Endothelial cell of umbilical vein (primary cell): ENCODE results near the gene SETX. TPM values are rescaled to one million over a fixed set of nuclear protein-coding genes. Genes with fewer than 3 reads are reported as not detected.

ENCODE experiments used
- BruUV-seq: library from RNA; stranded (reverse); fragments of 400-500 nt; replicated peaks from 2 replicates; lab custom pipeline; 2021; lab: Mats Ljungman, UMichigan
- CTCF ChIA-PET: fragments of 300-600, 350-600 bp; sonication (Branson Sonifier 250); formaldehyde crosslinking; loops from one replicate; lab custom pipeline; 2021; ENCODE audit warnings: antibody characterized with exemption, inconsistent platforms; lab: Charles Lee
- POLR2A ChIA-PET: fragments of 300-600, 350-600 bp; sonication (Branson Sonifier 250); formaldehyde crosslinking; loops from one replicate; lab custom pipeline; 2021; ENCODE audit warnings: antibody characterized with exemption, inconsistent platforms; lab: Charles Lee
- DNase-seq: peaks from one replicate; pipeline ENCODE4 v3.0.0-alpha.2; 2011; ENCODE audit warnings: low read depth, low spot score
- FAIRE-seq: peaks from 2 replicates; lab custom pipeline; 2011; peaks lifted over from hg19 to GRCh38; lab: Jason Lieb, UNC
- H2AFZ ChIP-seq: 2 replicates; pipeline ENCODE4 v1.6.0; 2012; ENCODE audit warnings: low read depth, low read length, control low read depth, inconsistent platforms
- H3K27ac ChIP-seq: 2 replicates; pipeline ENCODE4 v1.5.1; 2011; ENCODE audit warnings: low read depth, mild to moderate bottlenecking, control low read depth, low read length, moderate library complexity; ENCODE audit not compliant: insufficient read depth
- H3K27me3 ChIP-seq, 2 experiments: 2 replicates each; pipeline versions ENCODE4 v1.6.0 to v1.6.1; 2011; ENCODE audit warnings: low read length in 2 of 2, mixed read lengths in 1 of 2; ENCODE audit not compliant: control insufficient read depth in 2 of 2, insufficient read depth in 2 of 2
- H3K36me3 ChIP-seq, 2 experiments: 2 replicates in 1 of 2; 3 replicates in 1 of 2; pipeline ENCODE4 v1.5.1; 2011; ENCODE audit warnings: low read length in 2 of 2, mild to moderate bottlenecking in 1 of 2, moderate library complexity in 1 of 2; ENCODE audit not compliant: control insufficient read depth in 2 of 2, insufficient read depth in 2 of 2; ENCODE audit errors: extremely low read depth in 1 of 2
- H3K4me1 ChIP-seq: 3 replicates; pipeline ENCODE4 v1.5.1; 2011; ENCODE audit warnings: mild to moderate bottlenecking, low read length; ENCODE audit not compliant: control insufficient read depth, insufficient read depth; ENCODE audit errors: extremely low read depth
- H3K4me2 ChIP-seq: 2 replicates; pipeline ENCODE4 v1.6.1; 2011; ENCODE audit warnings: low read length, control low read depth, mixed read lengths; ENCODE audit not compliant: insufficient read depth
- H3K4me3 ChIP-seq, 3 experiments: fragments of 200-600 bp in 1 of 3; sonication (generic), shearing (Covaris generic) in 1 of 3; replicated peaks in 1 of 3; 2 replicates each; pipeline ENCODE4 v1.5.1; 2011 to 2016; ENCODE audit warnings: control low read depth in 3 of 3, low read length in 3 of 3, mild to moderate bottlenecking in 2 of 3, inconsistent platforms in 1 of 3, low read depth in 1 of 3, moderate library complexity in 1 of 3; ENCODE audit not compliant: insufficient read depth in 1 of 3
- H3K79me2 ChIP-seq: 2 replicates; pipeline ENCODE4 v1.6.0; 2012; ENCODE audit warnings: low read length, inconsistent platforms; ENCODE audit not compliant: control insufficient read depth, insufficient read depth
- H3K9ac ChIP-seq: replicated peaks from 2 replicates; pipeline ENCODE3; 2011; ENCODE audit warnings: low read length, control low read depth; ENCODE audit not compliant: insufficient read depth; ENCODE audit errors: extremely low read depth
- H3K9me1 ChIP-seq: replicated peaks from 3 replicates; pipeline ENCODE4 v1.6.0; 2011; ENCODE audit warnings: mild to moderate bottlenecking, low read length; ENCODE audit not compliant: control insufficient read depth, insufficient read depth; ENCODE audit errors: extremely low read depth
- H3K9me3 ChIP-seq: replicated peaks from 2 replicates; pipeline ENCODE4 v1.5.1; 2012; ENCODE audit warnings: low read length, inconsistent platforms; ENCODE audit not compliant: control insufficient read depth, insufficient read depth
- H4K20me1 ChIP-seq: replicated peaks from 2 replicates; pipeline ENCODE3; 2011; ENCODE audit warnings: mild to moderate bottlenecking, low read length; ENCODE audit not compliant: control insufficient read depth, insufficient read depth; ENCODE audit errors: extremely low read depth
- CTCF ChIP-seq, 2 donors: IDR thresholded peaks; 1 replicate in 1 of 2; 2 replicates in 1 of 2; pipeline ENCODE4 v1.5.1; 2011; ENCODE audit warnings: low read length in 2 of 2, mild to moderate bottlenecking in 2 of 2, moderate library complexity in 2 of 2, control low read depth in 1 of 2, inconsistent platforms in 1 of 2, low read depth in 1 of 2; ENCODE audit not compliant: insufficient read depth in 1 of 2; ENCODE audit errors: extremely low read depth in 1 of 2
- EZH2 ChIP-seq: IDR thresholded peaks from 2 replicates; pipeline ENCODE4 v1.6.1; 2012; ENCODE audit warnings: borderline replicate concordance, low read depth, mild to moderate bottlenecking, moderate library complexity, low read length, inconsistent platforms; ENCODE audit not compliant: severe bottlenecking
- FOS ChIP-seq: IDR thresholded peaks from 2 replicates; pipeline ENCODE4 v1.6.1; 2011; ENCODE audit warnings: mild to moderate bottlenecking, low read length, moderate library complexity, borderline replicate concordance; ENCODE audit not compliant: insufficient read depth
- GATA2 ChIP-seq: IDR thresholded peaks from 2 replicates; pipeline ENCODE4 v1.7.0; 2011; ENCODE audit warnings: low read depth, mild to moderate bottlenecking, moderate library complexity, mixed read lengths, low read length; ENCODE audit not compliant: insufficient read length, insufficient read depth
- JUN ChIP-seq: IDR thresholded peaks from 2 replicates; pipeline ENCODE4 v1.6.1; 2011; ENCODE audit warnings: borderline replicate concordance, low read depth; ENCODE audit not compliant: insufficient read length, insufficient read depth
- MAX ChIP-seq: IDR thresholded peaks from 2 replicates; pipeline ENCODE4 v1.6.1; 2011; ENCODE audit not compliant: insufficient read depth, insufficient read length
- MYC ChIP-seq: IDR thresholded peaks from one replicate; pipeline ENCODE4 v1.6.1; 2011; ENCODE audit warnings: mild to moderate bottlenecking, low read depth, low read length
- POLR2A ChIP-seq: IDR thresholded peaks from 2 replicates; pipeline ENCODE4 v1.6.1; 2012; ENCODE audit warnings: low read depth, mild to moderate bottlenecking, control low read depth, low read length
- POLR2AphosphoS5 ChIP-seq: IDR thresholded peaks from 2 replicates; pipeline ENCODE4 v1.6.1; 2012; ENCODE audit warnings: low read depth, mild to moderate bottlenecking, control low read depth, low read length, moderate library complexity; ENCODE audit not compliant: insufficient read depth
- dilution Hi-C: fragments of 300-500 bp; cut with MboI; formaldehyde crosslinking; loops from one replicate; pipeline ENCODE4 v1.15.0; 2019; ENCODE audit warnings: low sequenced_read_pairs; ENCODE audit not compliant: extremely low pct_ligation_motif_present
- intact Hi-C: fragments of 100-400 bp; cut with micrococcal nuclease; formaldehyde crosslinking; loops from one replicate; pipeline ENCODE4 v1.10.0; 2022
- polyA plus RNA-seq, 4 experiments: library from polyadenylated mRNA; depleted of rRNA in 3 of 4; stranded (reverse) in 3 of 4; unstranded in 1 of 4; fragments of >200 nt; gene quantifications; 2 replicates each; pipeline versions ENCODE4 v1.2.1 to v1.2.3, GENCODE V29; 2011 to 2012; ENCODE audit warnings: missing spikeins in 1 of 4
- total RNA-seq: library from RNA; stranded (reverse); gene quantifications from 2 replicates; pipeline ENCODE4 v1.2.3, GENCODE V29; 2021

Gene SETX
- total and polyA plus RNA-seq, 2 donors (not counting 3 experiments of a cell fraction or from before 2014, with no cell fraction given), result 20.9 to 47.7 TPM

- no peaks in the 10 kb centered on the region for H3K9me1 ChIP-seq
- FAIRE-seq (no peak), DNase-seq (no peak)
- intact Hi-C loops (loop anchor here (5.0 kb wide), 1 partner anchor 36 kb away; no protein-coding TSS in a partner anchor), dilution Hi-C loops (no loop called here)
- H3K9ac ChIP-seq, result no peak overlapping the region
- BruUV-seq, result no TSS peak
- H3K27ac ChIP-seq, result no peak overlapping the region
- no peaks in the 10 kb centered on the region for H3K9me3 ChIP-seq
- H3K4me2 ChIP-seq, result no peak overlapping the region
- no peak overlapping the region for H2AFZ ChIP-seq
- POLR2A ChIA-PET, result no interaction called here
- CTCF ChIA-PET, result no interaction called here
- H3K4me3 ChIP-seq, result no peak overlapping the region
- no peaks in the 10 kb centered on the region for H3K27me3 ChIP-seq
- H3K4me1 ChIP-seq, result no peaks in the 10 kb centered on the region
- H4K20me1 ChIP-seq, result no peaks in the 10 kb centered on the region
- TF ChIP-seq MYC (no peak), CTCF (IDR thresholded peaks at IDR 0.05; ENCODE audit: extremely low read depth in 1 of 2, insufficient read depth in 1 of 2, low read depth in 1 of 2, low read length in 2 of 2) (no peak), GATA2 (no peak), FOS (no peak), MAX (no peak), POLR2AphosphoS5 (no peak), POLR2A (no peak), EZH2 (no peak), JUN (no peak)
- no peaks in the 10 kb centered on the region for H3K79me2 ChIP-seq
- peaks cover 21 to 35% of the 10 kb centered on the region in 2 experiments for H3K36me3 ChIP-seq
Observed at GRCh38 chr9:132333556-132333955, 21.2 kb downstream of the SETX start.
